Measurements from ENCODE around the gene ESR1.
"Not testable (repeated sequence)": the region's sequence is repeated elsewhere in the genome, so short reads cannot be mapped to it uniquely, and the experiment has no call there.

- TF ChIP-seq CTCF (conservative IDR thresholded peaks at IDR 0.05); ZFX (IDR thresholded peaks at IDR 0.05): not testable (repeated sequence)
Observed at GRCh38 chr6:151894426-151894825, 86.9 kb downstream of the ESR1 start.

All from C4-2B (cell line).